ENCODE results near the gene THEMIS.
"Not testable (repeated sequence)": the region's sequence is repeated elsewhere in the genome, so short reads cannot be mapped to it uniquely, and the experiment has no call there.

The THEMIS gene

GRCh38 chr6:127900935-127901334, at the start of gene THEMIS:
THEMIS (minus strand) TSS chr6:127901058; CDS start chr6:127900932, 126 bp downstream.
- no peak for DNase-seq

DNA sequence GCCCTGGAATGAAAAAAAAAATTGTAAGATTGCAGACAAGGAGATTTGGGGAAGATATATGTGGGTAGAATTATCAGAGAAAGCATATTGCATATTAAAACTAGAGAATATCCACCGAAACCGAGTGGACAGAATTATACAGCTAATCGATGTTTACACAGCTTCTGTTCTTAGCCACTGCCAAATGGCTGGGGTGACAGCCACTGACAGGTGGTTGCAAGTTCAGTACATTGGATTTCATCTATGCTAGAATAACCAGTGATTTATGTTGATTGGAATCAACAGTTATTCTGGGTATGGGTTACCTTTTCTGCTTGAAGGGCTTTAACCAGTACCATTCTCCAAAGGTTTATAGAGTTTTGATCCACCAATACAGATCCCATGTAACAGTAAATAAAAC, 48.4 kb upstream of the THEMIS start:
- no peak for DNase-seq

GRCh38 chr6:127946388-127946787, 45.5 kb upstream of the THEMIS start:
- no peak for DNase-seq

DNA sequence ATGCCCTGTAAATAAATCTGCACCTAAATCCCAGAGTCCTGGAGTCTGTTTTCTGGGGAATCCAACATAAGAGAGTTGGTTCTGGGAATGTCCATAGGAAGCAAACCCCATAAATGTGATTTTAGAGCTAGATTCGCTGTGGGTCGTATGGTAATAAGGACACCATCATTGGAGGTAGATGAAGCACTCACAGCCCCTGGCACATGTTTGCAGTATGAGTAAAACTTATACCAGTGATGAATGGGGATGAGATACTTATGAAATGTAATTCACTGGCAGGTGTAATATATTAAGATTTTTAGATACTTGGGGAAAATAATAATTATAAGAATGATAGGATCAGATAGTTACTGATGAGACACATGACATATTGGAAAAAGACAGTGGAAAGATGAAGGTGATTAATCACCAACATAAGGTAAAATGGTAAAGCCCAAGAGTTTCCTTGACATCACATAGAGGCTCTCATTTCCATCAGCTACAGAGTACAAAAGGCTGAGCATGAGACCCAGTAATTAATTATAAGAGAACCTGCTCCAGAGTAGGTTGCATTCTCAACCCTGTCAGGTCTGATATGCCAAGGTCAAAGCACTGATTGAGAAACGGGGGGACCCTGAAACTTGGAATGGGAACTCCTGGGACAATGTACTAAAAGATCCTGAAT, 44.7 kb upstream of the THEMIS start:
- no peak for DNase-seq

- DNase-seq: no peak
Observed at GRCh38 chr6:127941228-127941627, 40.4 kb upstream of the THEMIS start.

GRCh38 chr6:127939442-127940066, 38.7 kb upstream of the THEMIS start:
- no peak for DNase-seq

- no peak for DNase-seq
Observed at GRCh38 chr6:127938701-127939100, 37.8 kb upstream of the THEMIS start.

DNA sequence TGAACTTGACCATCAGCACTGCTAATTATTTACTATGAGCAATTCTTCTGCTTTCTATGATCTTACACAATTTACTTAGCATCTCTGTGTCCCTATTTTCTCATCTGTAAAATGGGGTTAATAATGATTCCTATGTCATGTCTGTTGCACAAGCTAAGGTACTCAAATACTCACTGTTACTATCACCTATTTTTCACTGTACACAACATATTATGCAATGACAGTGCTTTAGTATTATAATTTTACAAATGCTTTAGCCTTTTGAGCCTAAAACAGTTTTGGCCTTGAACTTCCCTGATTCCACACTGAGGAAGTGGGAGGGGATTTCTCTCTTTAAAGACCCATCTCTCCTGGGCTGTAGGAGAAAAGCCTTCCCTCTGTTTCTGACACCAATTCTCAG, 36.9 kb upstream of the THEMIS start:
- no peak for DNase-seq

DNA sequence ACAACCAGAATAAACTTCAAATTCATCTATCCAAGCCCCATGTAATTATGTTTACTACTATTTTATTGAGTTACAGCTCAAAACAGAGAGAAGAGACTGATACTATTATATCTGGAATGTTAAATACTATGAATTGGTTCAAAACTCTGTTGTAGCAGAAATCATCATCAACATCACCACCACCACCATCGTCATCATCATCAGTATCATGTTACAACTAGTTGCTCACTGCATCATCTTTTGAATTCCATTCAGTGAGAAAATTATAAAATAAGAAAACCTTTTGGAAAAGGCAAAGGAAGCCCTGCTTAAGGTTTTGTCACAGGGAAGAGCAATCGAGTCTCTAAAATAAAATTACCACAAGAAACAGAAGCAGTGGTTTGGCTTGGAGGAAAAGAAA, 36.2 kb upstream of the THEMIS start:
- DNase-seq: no peak

DNA sequence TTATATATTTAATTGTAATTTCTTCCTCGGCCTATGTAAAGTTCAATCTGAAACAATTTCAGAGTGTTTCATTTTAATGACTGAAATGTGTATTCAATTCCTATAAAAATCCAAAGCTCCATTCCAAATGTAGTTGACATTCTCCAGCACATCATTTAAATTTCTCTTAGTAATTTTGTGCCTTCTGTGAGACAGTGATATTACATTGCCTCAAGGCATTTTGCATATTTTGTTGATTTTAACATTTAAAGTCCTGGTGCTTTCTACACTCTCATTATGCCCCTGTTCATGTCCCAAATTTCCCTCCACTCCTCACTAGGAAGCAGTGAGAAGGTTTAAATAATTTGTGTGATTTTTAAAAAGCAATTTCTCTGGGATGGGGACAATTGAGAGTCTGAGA, 34.1 kb upstream of the THEMIS start:
- no peak for DNase-seq

DNA sequence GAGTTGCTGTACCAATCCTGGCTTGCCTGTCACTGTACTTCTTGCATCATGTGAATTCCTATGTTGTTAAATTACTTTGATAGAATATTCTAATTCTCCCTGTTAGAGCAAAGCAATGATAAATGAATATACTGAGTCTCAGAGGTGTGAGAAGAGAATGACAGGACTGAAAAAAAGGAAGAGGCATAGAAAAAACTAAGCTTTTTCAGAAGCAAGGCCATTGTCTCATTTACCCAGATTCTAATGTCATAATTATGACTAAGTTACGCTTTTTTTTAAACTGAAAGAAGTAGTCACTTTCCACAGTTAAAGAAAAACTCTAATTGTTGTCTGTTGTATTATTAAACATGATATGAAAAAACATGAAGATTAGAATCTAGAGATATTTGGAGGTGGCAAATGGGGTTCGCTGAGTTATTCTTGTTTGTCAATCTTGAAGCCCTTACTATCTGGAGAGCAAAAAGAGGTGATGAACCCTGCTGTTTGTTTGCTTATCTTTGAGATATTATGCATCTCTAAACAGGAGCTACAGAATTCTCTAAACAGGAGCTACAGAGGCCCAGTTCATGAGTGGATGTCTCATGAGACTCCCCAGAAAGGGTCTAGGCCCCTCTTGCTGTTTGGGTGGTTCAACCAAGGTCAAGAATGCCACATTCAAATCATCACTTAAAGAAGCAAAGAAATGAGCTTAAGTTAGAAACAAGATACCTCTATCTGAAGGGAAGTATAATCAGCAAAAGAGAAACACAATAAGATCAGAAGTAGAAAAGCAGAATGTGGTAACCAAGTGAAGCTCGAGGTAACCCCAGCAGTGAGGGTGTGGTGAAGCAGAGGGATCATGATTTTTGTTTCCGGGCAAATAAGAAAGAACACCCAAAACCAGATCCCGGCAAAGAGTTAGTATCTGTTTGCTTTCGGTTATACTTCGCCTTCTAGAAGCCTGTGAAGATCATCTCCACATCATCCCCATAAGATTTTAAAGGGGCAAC, 33.3 kb upstream of the THEMIS start:
- DNase-seq: no peak

DNA sequence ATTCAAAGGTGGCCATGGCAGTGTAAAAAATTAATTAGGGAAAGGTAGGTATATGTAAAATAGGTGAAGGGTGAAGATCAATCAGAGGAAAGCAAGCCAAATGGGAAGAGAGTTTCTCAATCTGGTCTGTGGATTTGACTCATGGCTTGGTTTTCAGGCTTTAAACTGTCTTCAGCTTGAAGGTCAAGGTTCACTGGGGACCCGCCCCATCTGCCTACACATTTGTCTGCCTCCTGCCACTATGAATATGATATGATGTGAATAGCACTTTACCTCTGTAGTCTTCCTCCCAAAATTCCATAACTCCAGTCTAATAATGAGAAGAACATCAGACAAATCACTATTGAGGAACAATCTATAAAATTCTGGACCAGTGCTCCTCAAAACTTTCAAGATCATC, 32.3 kb upstream of the THEMIS start:
- DNase-seq: no peak

GRCh38 chr6:127932708-127933107, 31.9 kb upstream of the THEMIS start:
- DNase-seq: no peak

DNA sequence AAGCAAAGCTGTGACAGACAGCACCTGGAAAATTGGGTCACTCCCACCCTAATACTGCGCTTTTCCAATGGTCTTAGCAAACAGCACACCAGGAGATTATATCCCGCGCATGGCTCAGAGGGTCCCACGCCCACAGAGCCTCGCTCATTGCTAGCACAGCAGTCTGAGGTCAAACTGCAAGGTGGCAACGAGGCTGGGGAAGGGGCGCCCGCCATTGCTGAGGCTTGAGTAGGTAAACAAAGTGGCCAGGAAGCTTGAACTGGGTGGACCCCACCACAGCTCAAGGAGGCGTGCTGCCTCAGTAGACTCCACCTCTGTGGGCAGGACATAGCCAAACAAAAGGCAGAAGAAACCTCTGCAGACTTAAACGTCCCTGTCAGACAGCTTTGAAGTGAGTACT, 25.6 kb upstream of the THEMIS start:
- DNase-seq: not testable (repeated sequence)

DNA sequence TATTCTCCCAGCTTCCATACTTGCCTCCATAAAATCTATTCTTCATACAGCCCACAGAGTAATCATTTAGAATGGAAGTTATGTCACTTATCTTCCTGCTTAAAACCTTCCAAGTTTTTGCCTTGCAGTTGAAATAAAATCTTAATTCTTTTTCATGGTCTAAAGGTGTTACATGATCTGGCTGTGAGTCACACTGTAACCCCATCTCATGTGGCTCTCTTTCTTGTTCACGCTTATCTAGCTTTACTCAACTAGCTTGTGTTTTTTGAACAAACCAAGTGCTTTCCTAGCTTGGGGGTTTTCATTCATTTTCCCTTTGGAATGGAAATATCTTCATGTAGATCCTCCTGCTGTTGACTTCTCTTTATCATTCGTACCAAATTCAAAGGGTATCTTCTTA, 23.6 kb upstream of the THEMIS start:
- DNase-seq: no peak

DNA sequence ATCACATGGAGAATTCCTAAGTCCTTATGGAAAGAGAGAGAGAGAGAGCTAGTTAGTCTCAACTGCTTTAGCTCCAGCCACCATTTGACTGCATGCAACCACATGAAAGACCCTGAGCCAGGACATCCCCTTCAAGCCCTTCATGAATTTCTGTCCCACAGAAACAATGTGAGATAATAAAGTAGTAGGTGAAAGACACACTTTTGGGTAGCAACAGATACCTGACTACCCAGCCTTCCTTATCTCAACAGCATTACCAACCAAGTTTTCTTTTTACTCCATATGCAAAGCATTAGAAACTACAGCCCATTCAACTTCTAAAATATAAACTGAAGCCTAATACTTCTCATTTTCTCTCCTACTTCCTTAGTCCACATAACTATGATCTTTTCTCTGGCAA, 23.2 kb upstream of the THEMIS start:
- no peak for DNase-seq

- DNase-seq: no peak
Observed at GRCh38 chr6:127923135-127923534, 22.3 kb upstream of the THEMIS start.

GRCh38 chr6:127921982-127922381, 21.1 kb upstream of the THEMIS start:
- DNase-seq: no peak

GRCh38 chr6:127920804-127921203, 19.9 kb upstream of the THEMIS start:
- DNase-seq: no peak

DNA sequence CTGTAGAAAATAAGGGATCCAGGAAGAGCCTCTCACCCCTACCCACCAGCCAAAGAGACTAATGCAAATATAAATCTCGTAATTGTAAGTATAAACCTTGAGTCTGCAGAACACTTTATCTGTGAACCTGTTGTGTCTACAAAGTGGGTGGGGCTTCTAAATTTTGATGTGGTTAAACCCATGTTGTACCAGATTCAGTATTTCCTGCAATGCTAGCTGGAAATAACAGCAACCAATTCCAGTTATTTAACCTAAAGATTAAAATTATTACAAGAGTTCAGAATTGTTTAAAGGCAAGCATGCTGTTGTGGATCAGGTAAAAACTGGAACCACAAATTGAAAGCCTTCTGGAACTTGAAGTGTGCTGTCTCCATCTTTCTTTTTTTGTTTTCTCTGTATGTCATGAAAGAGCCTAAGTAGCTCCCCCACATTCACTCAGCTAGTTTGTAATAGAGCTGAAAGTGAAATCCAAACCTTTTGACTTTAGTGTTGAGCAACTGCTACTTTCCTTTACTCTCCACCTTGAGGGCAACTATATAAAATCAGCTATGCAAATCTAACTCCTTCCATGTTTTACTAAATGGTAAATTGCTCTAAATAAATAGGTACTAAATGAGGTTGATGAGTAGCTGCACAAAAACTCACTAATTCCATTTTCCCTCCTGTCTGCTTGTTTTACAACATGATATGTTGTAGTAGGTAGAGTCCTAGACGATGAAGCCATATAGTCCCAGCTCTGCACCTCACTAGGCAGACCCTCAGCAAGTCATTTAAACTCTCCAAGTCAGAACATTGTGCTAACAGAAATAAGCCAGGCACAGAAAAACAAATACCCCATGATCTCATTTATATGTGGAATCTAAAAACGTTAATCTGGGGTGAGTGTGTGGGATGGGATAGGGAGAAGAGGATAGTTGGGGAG, 17.9 kb upstream of the THEMIS start:
- no peak for DNase-seq

GRCh38 chr6:127917766-127918165, 16.9 kb upstream of the THEMIS start:
- no peak for DNase-seq

GRCh38 chr6:127914240-127914639, 13.4 kb upstream of the THEMIS start:
- DNase-seq: no peak

- DNase-seq: no peak
Observed at GRCh38 chr6:127912914-127913313, 12.1 kb upstream of the THEMIS start.
